H9 (cell line): ENCODE data around the gene NAE1. TPM values are rescaled to one million over a fixed set of nuclear protein-coding genes. Genes with fewer than 3 reads are reported as not detected.

ENCODE experiments used
- DNase-seq: peaks from one replicate; pipeline ENCODE4 v3.0.0-alpha.2; 2017
- H2AFZ ChIP-seq: one replicate; pipeline ENCODE4 v1.6.1; 2013; ENCODE audit warnings: mild to moderate bottlenecking, low read length, control low read depth, moderate library complexity
- H2AK5ac ChIP-seq: 2 replicates; pipeline ENCODE4 v1.6.1; 2013; ENCODE audit warnings: low read length, control low read depth, mixed read lengths; ENCODE audit not compliant: insufficient read length
- H2BK120ac ChIP-seq: one replicate; pipeline ENCODE4 v1.6.1; 2013; ENCODE audit warnings: low read depth, mild to moderate bottlenecking, low read length, control low read depth, inconsistent platforms; ENCODE audit not compliant: poor library complexity, severe bottlenecking
- H2BK12ac ChIP-seq: 2 replicates; pipeline ENCODE4 v1.6.1; 2013; ENCODE audit warnings: low read length, control low read depth, mixed read lengths, low read depth; ENCODE audit not compliant: insufficient read length
- H2BK15ac ChIP-seq: 2 replicates; pipeline ENCODE4 v1.6.1; 2013; ENCODE audit warnings: low read depth, low read length, control low read depth
- H2BK20ac ChIP-seq: one replicate; pipeline ENCODE4 v1.6.1; 2013; ENCODE audit warnings: low read depth, mild to moderate bottlenecking, low read length, control low read depth, inconsistent platforms; ENCODE audit not compliant: poor library complexity, severe bottlenecking
- H2BK5ac ChIP-seq: 2 replicates; pipeline ENCODE4 v1.6.1; 2013; ENCODE audit warnings: low read length, control low read depth, mixed read lengths; ENCODE audit not compliant: insufficient read length
- H3K14ac ChIP-seq: 2 replicates; pipeline ENCODE4 v1.6.1; 2013; ENCODE audit warnings: low read length, control low read depth; ENCODE audit not compliant: insufficient read depth
- H3K18ac ChIP-seq: 2 replicates; pipeline ENCODE4 v1.6.1; 2013; ENCODE audit warnings: low read depth, mild to moderate bottlenecking, mixed read lengths, low read length, control low read depth; ENCODE audit not compliant: insufficient read length
- H3K23ac ChIP-seq: 2 replicates; pipeline ENCODE4 v1.6.1; 2013; ENCODE audit warnings: low read length, control low read depth, mixed read lengths, low read depth; ENCODE audit not compliant: insufficient read length
- H3K23me2 ChIP-seq: 2 replicates; pipeline ENCODE4 v1.6.1; 2013; ENCODE audit warnings: low read depth, mild to moderate bottlenecking, mixed read lengths, low read length, control low read depth; ENCODE audit not compliant: insufficient read length, poor library complexity, severe bottlenecking
- H3K27ac ChIP-seq: 2 replicates; pipeline ENCODE4 v1.5.1; 2013; ENCODE audit warnings: low read length, control low read depth, mixed read lengths, low read depth; ENCODE audit not compliant: insufficient read length
- H3K27me3 ChIP-seq: 2 replicates; pipeline ENCODE4 v1.6.1; 2013; ENCODE audit warnings: low read length, control low read depth, inconsistent platforms; ENCODE audit not compliant: insufficient read depth
- H3K4ac ChIP-seq: 2 replicates; pipeline ENCODE4 v1.6.1; 2013; ENCODE audit warnings: low read depth, mild to moderate bottlenecking, control low read depth, inconsistent platforms, low read length, moderate library complexity
- H3K4me1 ChIP-seq: 2 replicates; pipeline ENCODE4 v1.6.1; 2013; ENCODE audit warnings: low read length, control low read depth, inconsistent platforms; ENCODE audit not compliant: insufficient read depth
- H3K4me2 ChIP-seq: 2 replicates; pipeline ENCODE4 v1.6.1; 2013; ENCODE audit warnings: low read length, control low read depth, mixed read lengths; ENCODE audit not compliant: insufficient read length, insufficient read depth
- H3K56ac ChIP-seq: 2 replicates; pipeline ENCODE4 v1.6.1; 2013; ENCODE audit warnings: low read depth, mild to moderate bottlenecking, mixed read lengths, low read length, control low read depth; ENCODE audit not compliant: insufficient read length
- H3K79me1 ChIP-seq: 2 replicates; pipeline ENCODE4 v1.6.1; 2013; ENCODE audit warnings: low read depth, mild to moderate bottlenecking, moderate library complexity, low read length, control low read depth, inconsistent platforms; ENCODE audit not compliant: insufficient read depth, poor library complexity, severe bottlenecking
- H3K79me2 ChIP-seq: 2 replicates; pipeline ENCODE4 v1.6.1; 2013; ENCODE audit warnings: low read length, control low read depth, inconsistent platforms; ENCODE audit not compliant: insufficient read depth
- H3K9ac ChIP-seq: 2 replicates; pipeline ENCODE4 v1.6.1; 2013; ENCODE audit warnings: low read length, control low read depth, mixed read lengths; ENCODE audit not compliant: insufficient read length; ENCODE audit errors: extremely low read depth
- H3K9me3 ChIP-seq: one replicate; pipeline ENCODE4 v1.6.1; 2013; ENCODE audit warnings: low read depth, low read length, inconsistent platforms; ENCODE audit not compliant: control insufficient read depth
- H3T11ph ChIP-seq: one replicate; pipeline ENCODE4 v1.6.1; 2013; ENCODE audit warnings: mild to moderate bottlenecking, low read length, control low read depth, inconsistent platforms
- H4K20me1 ChIP-seq: one replicate; pipeline ENCODE4 v1.6.1; 2013; ENCODE audit not compliant: control insufficient read depth, insufficient read length, insufficient read depth
- H4K5ac ChIP-seq: 2 replicates; pipeline ENCODE4 v1.6.1; 2013; ENCODE audit warnings: low read depth, mild to moderate bottlenecking, mixed read lengths, low read length, control low read depth; ENCODE audit not compliant: insufficient read length
- H4K8ac ChIP-seq: replicated peaks from 2 replicates; pipeline ENCODE4 v1.6.1; 2013; ENCODE audit warnings: low read length, control low read depth, mixed read lengths, low read depth; ENCODE audit not compliant: insufficient read length
- H4K91ac ChIP-seq: 2 replicates; pipeline ENCODE4 v1.6.1; 2013; ENCODE audit warnings: low read depth, mild to moderate bottlenecking, moderate library complexity, mixed read lengths, low read length, control low read depth; ENCODE audit not compliant: insufficient read length
- H3K27ac Mint-ChIP-seq, 3 experiments: 2 replicates in 2 of 3; 3 replicates in 1 of 3; pipeline ENCODE4 v1.8.0; 2020 to 2021; ENCODE audit warnings: mixed read lengths in 3 of 3, mild to moderate bottlenecking in 1 of 3, moderate library complexity in 1 of 3
- H3K27me3 Mint-ChIP-seq: 2 replicates; pipeline ENCODE4 v1.8.0; 2021; ENCODE audit warnings: low read depth, mild to moderate bottlenecking, moderate library complexity, mixed read lengths
- H3K36me3 Mint-ChIP-seq, 3 experiments: 2 replicates in 2 of 3; 3 replicates in 1 of 3; pipeline ENCODE4 v1.8.0; 2020 to 2021; ENCODE audit warnings: low read depth in 3 of 3, mixed read lengths in 3 of 3; ENCODE audit not compliant: insufficient read depth in 1 of 3
- H3K4me1 Mint-ChIP-seq, 2 experiments: 2 replicates each; pipeline ENCODE4 v1.8.0; 2020; ENCODE audit warnings: mixed read lengths in 2 of 2
- H3K4me3 Mint-ChIP-seq, 2 experiments: 2 replicates in 1 of 2; 3 replicates in 1 of 2; pipeline ENCODE4 v1.8.0; 2020 to 2021; ENCODE audit warnings: mild to moderate bottlenecking in 2 of 2, mixed read lengths in 2 of 2, moderate library complexity in 1 of 2
- H3K9me3 Mint-ChIP-seq, 2 experiments: 2 replicates in 1 of 2; 3 replicates in 1 of 2; pipeline ENCODE4 v1.8.0; 2020; ENCODE audit warnings: mild to moderate bottlenecking in 2 of 2, mixed read lengths in 2 of 2, moderate library complexity in 1 of 2
- WGBS: extraction: QIAGEN DNeasy Blood & Tissue Kit; methylation state at CpG from one replicate; pipeline ENCODE4 v1.1.7; 2013; ENCODE audit warnings: missing lambda C conversion rate, low lambda C conversion rate, mixed read lengths; ENCODE audit not compliant: insufficient read length; ENCODE audit errors: extremely low coverage; 5-methylcytosine and 5-hydroxymethylcytosine counted together
- long read RNA-seq: library from polyadenylated mRNA; unstranded; transcript quantifications from one replicate; pipeline ENCODE4 v2.0.0, GENCODE V29; 2020
- total RNA-seq: library from RNA; stranded (reverse); gene quantifications from 2 replicates; pipeline ENCODE4 v1.2.1, GENCODE V29; 2021
- TF ChIP-seq, protein P1 (sequence below): fragments of 200-600 bp; sonication (generic); conservative IDR thresholded peaks from 3 replicates; pipeline ENCODE4 v1.8.0; 2021; ENCODE audit warnings: antibody characterized with exemption, mild to moderate bottlenecking

The NAE1 gene
- total RNA-seq: 131 and 144 TPM in 2 replicates
- long read RNA-seq, transcript NAE1-204 (19 exons, 1,654 nt): minor isoform, 15 of 934 reads
- long read RNA-seq, transcript NAE1-201 (20 exons, 1,837 nt): major isoform, 698 of 934 reads
- long read RNA-seq, transcript NAE1-203 (21 exons, 1,909 nt): minor isoform, 82 of 934 reads
- long read RNA-seq, partial matches to known transcripts: 47 of 934 reads
- long read RNA-seq, other reads (novel, unspliced or antisense): 91 of 934 reads

DNA sequence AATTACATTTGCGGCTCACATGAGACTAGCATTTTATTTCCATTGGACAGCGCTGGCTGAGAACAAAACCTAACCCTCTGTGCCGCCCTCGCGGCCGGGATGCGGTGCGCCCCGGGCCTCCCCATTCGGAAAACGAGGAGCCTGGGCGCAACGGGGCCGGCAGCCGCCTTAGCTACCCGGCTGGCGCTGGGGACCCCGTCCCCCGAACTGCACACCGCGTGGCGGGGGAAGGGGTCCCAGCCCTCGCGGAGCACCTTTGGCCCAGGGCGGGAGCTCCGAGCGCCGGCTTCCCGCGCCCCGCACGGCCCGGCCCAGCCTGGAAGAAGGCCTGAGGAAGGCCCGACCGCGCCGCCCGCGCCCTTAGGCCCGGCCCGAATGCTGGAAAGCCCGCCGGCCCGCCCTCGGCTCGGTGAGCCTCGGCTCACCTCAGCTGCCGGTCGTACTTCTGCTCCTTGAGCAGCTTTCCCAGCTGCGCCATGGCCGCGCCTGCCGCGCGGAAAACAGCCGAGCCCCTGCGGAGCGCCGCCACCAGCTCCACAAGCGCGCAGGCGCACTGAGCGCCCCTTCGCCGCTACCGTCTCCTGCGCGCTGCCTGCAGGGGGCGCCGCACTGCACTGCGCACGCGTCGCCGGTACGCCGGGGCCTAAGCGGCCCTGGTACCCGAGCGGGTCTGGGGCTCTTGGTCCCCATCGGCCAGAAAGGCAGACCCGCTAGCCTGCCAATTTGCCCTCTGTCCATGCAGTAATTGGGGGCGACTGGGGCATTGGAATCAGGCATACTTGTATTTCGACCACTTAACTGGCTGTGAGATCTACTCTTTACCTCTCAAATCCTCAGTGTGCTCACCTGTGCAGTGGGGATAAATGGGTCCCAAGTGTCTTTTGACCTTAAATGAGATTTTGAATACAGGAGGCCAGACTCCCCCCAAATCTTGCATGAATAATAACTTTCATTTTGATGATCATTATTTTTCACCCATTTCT is at the start of gene NAE1:
Gene NAE1 (minus strand): TSS at position 555 of the 983 bp plus-strand sequence. CDS start 77 bp downstream, at position 478.
- Histone ChIP-seq H3K18ac (peak within 1 kb of the TSS; percentile 91), H4K8ac (no peak within 1 kb of the TSS), H3K4me1 (no peaks in the 10 kb centered on the region; the same call in 1 of the 2 replicates), H3K4me2 (peak within 1 kb of the TSS; percentile 72), H3K9ac (peak within 1 kb of the TSS; percentile 87), H3K23ac (no peak within 1 kb of the TSS), H3K79me2 (peaks cover 7% of the 10 kb centered on the region; the same call in 1 of the 2 replicates), H2BK120ac (no peak within 1 kb of the TSS), H2BK15ac (no peak within 1 kb of the TSS), H3K27me3 (no peaks in the 10 kb centered on the region), H2BK5ac (no peak within 1 kb of the TSS), H3K14ac (peak within 1 kb of the TSS; percentile 94), H4K5ac (no peak within 1 kb of the TSS), H3K9me3 (no peaks in the 10 kb centered on the region), H3K56ac (no peak within 1 kb of the TSS), H2AK5ac (no peak within 1 kb of the TSS), H4K20me1 (no peaks in the 10 kb centered on the region), H3K4ac (no peak within 1 kb of the TSS; the same call in 1 of the 2 replicates), H3K27ac (no peak within 1 kb of the TSS), H3K79me1 (peaks cover 7% of the 10 kb centered on the region), H3T11ph (no peak within 1 kb of the TSS), H4K91ac (no peak within 1 kb of the TSS), H3K23me2 (no peaks in the 10 kb centered on the region), H2BK12ac (no peak within 1 kb of the TSS), H2AFZ (no peak within 1 kb of the TSS), H2BK20ac (no peak within 1 kb of the TSS)
- Mint-ChIP-seq H3K9me3 (no peaks in the 10 kb centered on the region), H3K4me3 (peak within 1 kb of the TSS; percentile 67 to 79), H3K27me3 (peaks cover 14% of the 10 kb centered on the region), H3K4me1 (peaks cover 10 to 13% of the 10 kb centered on the region in 2 experiments), H3K36me3 (peaks cover 15 to 22% (median 22%) of the 10 kb centered on the region in 3 experiments; a peak in 6 of 7 replicates), H3K27ac (peak within 1 kb of the TSS in 1 of 3 experiments; percentile 61; a peak in 1 of 7 replicates)
- TF ChIP-seq, protein P1, sequence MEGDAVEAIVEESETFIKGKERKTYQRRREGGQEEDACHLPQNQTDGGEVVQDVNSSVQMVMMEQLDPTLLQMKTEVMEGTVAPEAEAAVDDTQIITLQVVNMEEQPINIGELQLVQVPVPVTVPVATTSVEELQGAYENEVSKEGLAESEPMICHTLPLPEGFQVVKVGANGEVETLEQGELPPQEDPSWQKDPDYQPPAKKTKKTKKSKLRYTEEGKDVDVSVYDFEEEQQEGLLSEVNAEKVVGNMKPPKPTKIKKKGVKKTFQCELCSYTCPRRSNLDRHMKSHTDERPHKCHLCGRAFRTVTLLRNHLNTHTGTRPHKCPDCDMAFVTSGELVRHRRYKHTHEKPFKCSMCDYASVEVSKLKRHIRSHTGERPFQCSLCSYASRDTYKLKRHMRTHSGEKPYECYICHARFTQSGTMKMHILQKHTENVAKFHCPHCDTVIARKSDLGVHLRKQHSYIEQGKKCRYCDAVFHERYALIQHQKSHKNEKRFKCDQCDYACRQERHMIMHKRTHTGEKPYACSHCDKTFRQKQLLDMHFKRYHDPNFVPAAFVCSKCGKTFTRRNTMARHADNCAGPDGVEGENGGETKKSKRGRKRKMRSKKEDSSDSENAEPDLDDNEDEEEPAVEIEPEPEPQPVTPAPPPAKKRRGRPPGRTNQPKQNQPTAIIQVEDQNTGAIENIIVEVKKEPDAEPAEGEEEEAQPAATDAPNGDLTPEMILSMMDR: peak; percentile 99
- DNase-seq: peak; percentile 91
- WGBS: no CpG with 5 or more reads among the region's 84 CpGs
